Activated CD8-positive, alpha-beta T cell treated with anti-CD3 and anti-CD28 coated beads for 36 hours (primary cell): ENCODE results near the gene TLCD4. TPM values are rescaled to one million over a fixed set of nuclear protein-coding genes. Genes with fewer than 3 reads are reported as not detected.

ENCODE experiments used
- ATAC-seq: fragments of 200-7000 bp; cut with Tn5 transposase; one replicate; pipeline ENCODE4 v1.10.0; 2021; ENCODE audit warnings: mild to moderate bottlenecking, moderate library complexity
- CTCF ChIA-PET: fragments of 350-600 bp; sonication (Branson Sonifier 250); formaldehyde crosslinking; loops from one replicate; lab custom pipeline; 2021; ENCODE audit warnings: antibody characterized with exemption; lab: Charles Lee
- POLR2A ChIA-PET: fragments of 350-600 bp; sonication (Branson Sonifier 250); formaldehyde crosslinking; loops from one replicate; lab custom pipeline; 2021; ENCODE audit warnings: antibody characterized with exemption; lab: Charles Lee
- DNase-seq: peaks from one replicate; pipeline ENCODE4 v3.0.0-alpha.2; 2020
- H3K27ac Mint-ChIP-seq: one replicate; pipeline ENCODE4 v1.8.0; 2021; ENCODE audit warnings: mild to moderate bottlenecking, mixed read lengths
- H3K27me3 Mint-ChIP-seq: one replicate; pipeline ENCODE4 v1.8.0; 2021; ENCODE audit warnings: mixed read lengths
- H3K36me3 Mint-ChIP-seq: one replicate; pipeline ENCODE4 v1.8.0; 2021; ENCODE audit warnings: low read depth, mixed read lengths
- H3K4me1 Mint-ChIP-seq: one replicate; pipeline ENCODE4 v1.8.0; 2021; ENCODE audit warnings: low read depth, mixed read lengths
- H3K4me3 Mint-ChIP-seq: one replicate; pipeline ENCODE4 v1.8.0; 2021; ENCODE audit warnings: mild to moderate bottlenecking, moderate library complexity, mixed read lengths
- H3K9me3 Mint-ChIP-seq: one replicate; pipeline ENCODE4 v1.8.0; 2021; ENCODE audit warnings: mixed read lengths
- CTCF ChIP-seq: fragments of 200-600 bp; IDR thresholded peaks from one replicate; pipeline ENCODE4 v1.8.0; 2022; ENCODE audit warnings: antibody characterized with exemption, mild to moderate bottlenecking
- intact Hi-C: fragments of 100-400 bp; cut with micrococcal nuclease; formaldehyde crosslinking; loops from one replicate; pipeline ENCODE4 v1.10.0; 2022
- total RNA-seq, 2 experiments: library from RNA; stranded (reverse); gene quantifications; one replicate each; pipeline ENCODE4 v1.2.3, GENCODE V29; 2021

The TLCD4 gene
- total RNA-seq, 2 experiments from 2014 or later: 0.32 to 0.38 TPM

GRCh38 chr1:95094923-95095322 lies 22.2 kb upstream of the TLCD4 start:
- Mint-ChIP-seq H3K36me3 (no peaks in the 10 kb centered on the region), H3K9me3 (no peaks in the 10 kb centered on the region), H3K4me3 (no peak overlapping the region), H3K27me3 (peaks cover 6% of the 10 kb centered on the region), H3K27ac (no peak overlapping the region), H3K4me1 (no peaks in the 10 kb centered on the region)
- ChIA-PET CTCF (interaction anchor here (1.1 to 1.6 kb wide), 2 partner anchors 11 to 139 kb away, joined by 3 read pairs; no protein-coding TSS in a partner anchor), POLR2A (no interaction called here)
- no peak for ATAC-seq
- no peak for TF ChIP-seq CTCF
- intact Hi-C loops: no loop called here
- no peak for DNase-seq

- ATAC-seq (no peak), DNase-seq (no peak)
- TF ChIP-seq CTCF: no peak
- intact Hi-C loops: no loop called here
- Mint-ChIP-seq H3K27ac (no peak overlapping the region), H3K4me3 (no peak overlapping the region), H3K9me3 (no peaks in the 10 kb centered on the region), H3K36me3 (no peaks in the 10 kb centered on the region), H3K4me1 (no peaks in the 10 kb centered on the region), H3K27me3 (peaks cover 5% of the 10 kb centered on the region)
- ChIA-PET POLR2A (no interaction called here), CTCF (interaction anchor here (1.1 kb wide), 1 partner anchor 138 kb away, joined by 3 read pairs; no protein-coding TSS in a partner anchor)
These were observed 21.3 kb upstream of the TLCD4 start for GRCh38 chr1:95095833-95096217.

GRCh38 chr1:95096218-95096841 lies 20.8 kb upstream of the TLCD4 start:
- Mint-ChIP-seq H3K9me3 (no peaks in the 10 kb centered on the region), H3K27me3 (peaks cover 2% of the 10 kb centered on the region), H3K4me1 (no peaks in the 10 kb centered on the region), H3K27ac (no peak overlapping the region), H3K4me3 (no peak overlapping the region), H3K36me3 (no peaks in the 10 kb centered on the region)
- no peak for TF ChIP-seq CTCF
- no peak for ATAC-seq
- intact Hi-C loops: no loop called here
- DNase-seq: no peak
- POLR2A ChIA-PET: no interaction called here
- CTCF ChIA-PET: no interaction called here

- TF ChIP-seq CTCF: no peak
- CTCF ChIA-PET: no interaction called here
- Mint-ChIP-seq H3K9me3 (no peaks in the 10 kb centered on the region), H3K27me3 (peaks cover 2% of the 10 kb centered on the region), H3K36me3 (no peaks in the 10 kb centered on the region), H3K27ac (no peak overlapping the region), H3K4me1 (no peaks in the 10 kb centered on the region), H3K4me3 (no peak overlapping the region)
- POLR2A ChIA-PET: no interaction called here
- no peak for DNase-seq
- ATAC-seq: no peak
- intact Hi-C loops: no loop called here
These were observed 19.7 kb upstream of the TLCD4 start for GRCh38 chr1:95097426-95097825.

GRCh38 chr1:95098196-95098595 lies 19.0 kb upstream of the TLCD4 start:
- H3K4me3 Mint-ChIP-seq: no peak overlapping the region
- no peak overlapping the region for H3K27ac Mint-ChIP-seq
- no peak for TF ChIP-seq CTCF
- intact Hi-C loops: no loop called here
- DNase-seq (no peak), ATAC-seq (no peak)
- H3K9me3 Mint-ChIP-seq: no peaks in the 10 kb centered on the region
- H3K36me3 Mint-ChIP-seq: no peaks in the 10 kb centered on the region
- CTCF ChIA-PET: interaction anchor here (0.6 kb wide), 1 partner anchor 136 kb away, joined by 3 read pairs; no protein-coding TSS in a partner anchor
- H3K4me1 Mint-ChIP-seq: no peaks in the 10 kb centered on the region
- peaks cover 2% of the 10 kb centered on the region for H3K27me3 Mint-ChIP-seq
- POLR2A ChIA-PET: no interaction called here
